Tibial nerve (tissue), 4 donors: ENCODE data around the gene CAPN15.

Experiments
- EP300 ChIP-seq, 2 donors: sonication (generic); formaldehyde crosslinking; IDR thresholded peaks; one replicate each; pipeline ENCODE4 v1.6.1; 2017; ENCODE audit warnings: antibody characterized with exemption in 2 of 2, mild to moderate bottlenecking in 1 of 2
- POLR2A ChIP-seq, 2 donors: fragments of 450-650 bp; IDR thresholded peaks; one replicate each; pipeline ENCODE4 v1.6.1; 2017; ENCODE audit warnings: antibody characterized with exemption in 2 of 2, mild to moderate bottlenecking in 2 of 2, moderate library complexity in 2 of 2
- TF ChIP-seq, protein P1 (sequence below), 5 experiments: fragments of 200-600 bp in 3 of 5; fragments of 450-650 bp in 2 of 5; sonication (generic) in 3 of 5; IDR thresholded peaks; one replicate each; pipeline ENCODE4 v1.5.1; 2016 to 2019; ENCODE audit warnings: antibody characterized with exemption in 5 of 5, mild to moderate bottlenecking in 3 of 5, moderate library complexity in 2 of 5

DNA sequence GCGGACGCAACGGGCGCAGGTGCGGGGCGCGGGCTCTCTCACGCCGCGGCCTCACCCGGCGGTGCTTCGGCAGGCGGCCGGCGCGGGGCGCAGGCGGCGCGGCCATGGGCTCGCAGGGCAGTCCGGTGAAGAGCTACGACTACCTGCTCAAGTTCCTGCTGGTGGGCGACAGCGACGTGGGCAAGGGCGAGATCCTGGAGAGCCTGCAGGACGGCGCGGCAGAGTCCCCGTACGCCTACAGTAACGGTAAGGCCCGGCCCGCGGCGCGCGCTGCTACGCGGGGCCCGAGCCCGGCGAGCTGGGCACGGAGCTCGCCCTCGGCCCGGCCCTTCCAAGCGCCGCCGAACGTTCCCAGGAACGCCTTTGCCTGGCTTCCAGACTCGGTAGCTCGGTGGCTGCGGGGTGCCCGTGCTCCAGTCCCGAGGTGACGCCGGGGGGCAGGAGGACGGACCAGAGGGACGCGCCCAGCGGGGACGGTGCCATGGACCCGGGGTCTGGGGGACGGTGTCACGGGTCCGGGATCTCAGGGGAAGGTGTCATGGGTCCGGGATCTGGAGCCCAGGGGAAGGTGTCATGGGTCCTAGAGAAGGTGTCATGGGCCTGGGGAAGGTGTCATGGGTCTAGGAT is 62.8 kb downstream of the CAPN15 start:
- TF ChIP-seq EP300 (IDR thresholded peaks at IDR 0.05) (no peak), POLR2A (IDR thresholded peaks at IDR 0.05) (peak in 1 of 2 donors; percentile 17)
- TF ChIP-seq, protein P1, sequence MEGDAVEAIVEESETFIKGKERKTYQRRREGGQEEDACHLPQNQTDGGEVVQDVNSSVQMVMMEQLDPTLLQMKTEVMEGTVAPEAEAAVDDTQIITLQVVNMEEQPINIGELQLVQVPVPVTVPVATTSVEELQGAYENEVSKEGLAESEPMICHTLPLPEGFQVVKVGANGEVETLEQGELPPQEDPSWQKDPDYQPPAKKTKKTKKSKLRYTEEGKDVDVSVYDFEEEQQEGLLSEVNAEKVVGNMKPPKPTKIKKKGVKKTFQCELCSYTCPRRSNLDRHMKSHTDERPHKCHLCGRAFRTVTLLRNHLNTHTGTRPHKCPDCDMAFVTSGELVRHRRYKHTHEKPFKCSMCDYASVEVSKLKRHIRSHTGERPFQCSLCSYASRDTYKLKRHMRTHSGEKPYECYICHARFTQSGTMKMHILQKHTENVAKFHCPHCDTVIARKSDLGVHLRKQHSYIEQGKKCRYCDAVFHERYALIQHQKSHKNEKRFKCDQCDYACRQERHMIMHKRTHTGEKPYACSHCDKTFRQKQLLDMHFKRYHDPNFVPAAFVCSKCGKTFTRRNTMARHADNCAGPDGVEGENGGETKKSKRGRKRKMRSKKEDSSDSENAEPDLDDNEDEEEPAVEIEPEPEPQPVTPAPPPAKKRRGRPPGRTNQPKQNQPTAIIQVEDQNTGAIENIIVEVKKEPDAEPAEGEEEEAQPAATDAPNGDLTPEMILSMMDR (IDR thresholded peaks at IDR 0.05), result no peak
